Large intestine (tissue), 3 donors: ENCODE data around the gene DCDC2. TPM values are rescaled to one million over a fixed set of nuclear protein-coding genes. Genes with fewer than 3 reads are reported as not detected.
"Not testable (repeated sequence)": the region's sequence is repeated elsewhere in the genome, so short reads cannot be mapped to it uniquely, and the experiment has no call there.

Source experiments
- DNase-seq, 2 donors: peaks; one replicate each; pipeline versions ENCODE4 v3.0.0 to v3.0.0-alpha.2; 2013
- H3K27ac ChIP-seq: one replicate; pipeline ENCODE4 v1.5.1; 2013; ENCODE audit warnings: low read length
- H3K27me3 ChIP-seq: 2 replicates; pipeline ENCODE4 v1.6.1; 2013; ENCODE audit warnings: low read length; ENCODE audit not compliant: control insufficient read depth, insufficient read depth
- H3K36me3 ChIP-seq: 2 replicates; pipeline ENCODE4 v1.6.1; 2013; ENCODE audit warnings: low read length; ENCODE audit not compliant: control insufficient read depth, insufficient read depth
- H3K4me1 ChIP-seq: one replicate; pipeline ENCODE4 v1.6.1; 2013; ENCODE audit warnings: low read length; ENCODE audit not compliant: control insufficient read depth, insufficient read depth
- H3K4me3 ChIP-seq: one replicate; pipeline ENCODE4 v1.5.1; 2013; ENCODE audit warnings: low read length
- H3K9me3 ChIP-seq: one replicate; pipeline ENCODE4 v1.6.1; 2013; ENCODE audit warnings: mild to moderate bottlenecking, low read depth, low read length, moderate library complexity; ENCODE audit not compliant: control insufficient read depth
- WGBS: methylation state at CpG from one replicate; pipeline ENCODE4 v1.1.5; 2013; ENCODE audit warnings: low lambda C conversion rate; ENCODE audit not compliant: insufficient coverage; 5-methylcytosine and 5-hydroxymethylcytosine counted together
- polyA plus RNA-seq: library from polyadenylated mRNA; unstranded; fragments of 120-200 nt; gene quantifications from one replicate; pipeline ENCODE4 v1.2.1, GENCODE V29; 2013

Gene DCDC2
- polyA plus RNA-seq, 1 donor = 8.3 TPM

- H3K27me3 ChIP-seq = no peaks in the 10 kb centered on the region
- no peaks in the 10 kb centered on the region for H3K9me3 ChIP-seq
- H3K4me3 ChIP-seq = no peak overlapping the region
- WGBS = 82% methylated on average over 1 of the region's 1 CpG
- H3K27ac ChIP-seq = no peak overlapping the region
- H3K36me3 ChIP-seq = peaks cover 2% of the 10 kb centered on the region
- no peaks in the 10 kb centered on the region for H3K4me1 ChIP-seq
- no peak for DNase-seq
These were observed 114.9 kb downstream of the DCDC2 start for GRCh38 chr6:24242924-24243323.

- no CpG with 5 or more reads among the region's 1 CpG for WGBS
- not testable (repeated sequence) for H3K27me3 ChIP-seq
These were observed 116.1 kb downstream of the DCDC2 start for GRCh38 chr6:24241779-24242178.

GRCh38 chr6:24240943-24241342 is 116.9 kb downstream of the DCDC2 start:
- peaks cover 2% of the 10 kb centered on the region for H3K36me3 ChIP-seq
- no peaks in the 10 kb centered on the region for H3K9me3 ChIP-seq
- H3K4me1 ChIP-seq = no peaks in the 10 kb centered on the region
- H3K4me3 ChIP-seq = no peak overlapping the region
- no peaks in the 10 kb centered on the region for H3K27me3 ChIP-seq
- WGBS = 0% methylated on average over 1 of the region's 2 CpGs
- no peak for DNase-seq
- no peak overlapping the region for H3K27ac ChIP-seq

More at GRCh38 chr6:24241779-24242178, 116.1 kb downstream of the DCDC2 start:
- H3K4me1 ChIP-seq, DNase-seq, H3K9me3 ChIP-seq, H3K4me3 ChIP-seq, H3K36me3 ChIP-seq, H3K27ac ChIP-seq: not testable (repeated sequence)

- Histone ChIP-seq H3K36me3 (peaks cover 2% of the 10 kb centered on the region), H3K4me3 (no peak overlapping the region), H3K27ac (no peak overlapping the region), H3K4me1 (no peaks in the 10 kb centered on the region), H3K27me3 (no peaks in the 10 kb centered on the region), H3K9me3 (no peaks in the 10 kb centered on the region)
- no peak for DNase-seq
- 71% methylated on average over 2 of the region's 3 CpGs for WGBS
These were observed 117.4 kb downstream of the DCDC2 start for GRCh38 chr6:24240380-24240928.

- Histone ChIP-seq H3K27me3 (no peaks in the 10 kb centered on the region), H3K27ac (no peak overlapping the region), H3K9me3 (no peaks in the 10 kb centered on the region), H3K36me3 (no peaks in the 10 kb centered on the region), H3K4me3 (no peak overlapping the region), H3K4me1 (no peaks in the 10 kb centered on the region)
- WGBS = no CpG with 5 or more reads among the region's 3 CpGs
- no peak for DNase-seq
These were observed 119.2 kb downstream of the DCDC2 start for GRCh38 chr6:24238700-24239099.

GRCh38 chr6:24236779-24237178 is 121.1 kb downstream of the DCDC2 start:
- no CpG with 5 or more reads among the region's 3 CpGs for WGBS
- not testable (repeated sequence) for H3K4me3 ChIP-seq, DNase-seq, H3K27me3 ChIP-seq, H3K27ac ChIP-seq, H3K36me3 ChIP-seq, H3K4me1 ChIP-seq, H3K9me3 ChIP-seq

- no peaks in the 10 kb centered on the region for H3K4me1 ChIP-seq
- DNase-seq = no peak
- WGBS = 68% methylated on average over 5 of the region's 6 CpGs
- no peaks in the 10 kb centered on the region for H3K9me3 ChIP-seq
- no peaks in the 10 kb centered on the region for H3K36me3 ChIP-seq
- H3K27ac ChIP-seq = no peak overlapping the region
- H3K4me3 ChIP-seq = no peak overlapping the region
- no peaks in the 10 kb centered on the region for H3K27me3 ChIP-seq
These were observed 123.9 kb downstream of the DCDC2 start for GRCh38 chr6:24233813-24234442.

- peak; percentile 9 to 47 for DNase-seq
- no peaks in the 10 kb centered on the region for H3K4me1 ChIP-seq
- WGBS = 60% methylated on average over 1 of the region's 2 CpGs
These were observed 126.4 kb downstream of the DCDC2 start for GRCh38 chr6:24231438-24231977.

GRCh38 chr6:24229696-24230405 is 128.0 kb downstream of the DCDC2 start:
- no peaks in the 10 kb centered on the region for H3K9me3 ChIP-seq
- WGBS = 100% methylated on average over 1 of the region's 3 CpGs
- no peak for DNase-seq
- H3K27ac ChIP-seq = no peak overlapping the region
- H3K27me3 ChIP-seq = no peaks in the 10 kb centered on the region
- H3K4me3 ChIP-seq = no peak overlapping the region
- no peaks in the 10 kb centered on the region for H3K36me3 ChIP-seq
- H3K4me1 ChIP-seq = no peaks in the 10 kb centered on the region

More at GRCh38 chr6:24231438-24231977, 126.4 kb downstream of the DCDC2 start:
- Histone ChIP-seq H3K27ac (no peak overlapping the region), H3K27me3 (no peaks in the 10 kb centered on the region), H3K9me3 (no peaks in the 10 kb centered on the region), H3K36me3 (no peaks in the 10 kb centered on the region), H3K4me3 (no peak overlapping the region)

GRCh38 chr6:24228681-24229255 is 129.1 kb downstream of the DCDC2 start:
- DNase-seq = no peak
- no peaks in the 10 kb centered on the region for H3K4me1 ChIP-seq
- H3K4me3 ChIP-seq = no peak overlapping the region
- H3K27me3 ChIP-seq = no peaks in the 10 kb centered on the region
- H3K36me3 ChIP-seq = no peaks in the 10 kb centered on the region
- H3K27ac ChIP-seq = no peak overlapping the region
- WGBS = 100% methylated on average over 1 of the region's 3 CpGs
- H3K9me3 ChIP-seq = no peaks in the 10 kb centered on the region
